Astrocyte of the spinal cord (primary cell): ENCODE data around the gene DNAAF9.

Experiments used
- DNase-seq: peaks from one replicate; pipeline ENCODE4 v3.0.0; 2011; ENCODE audit warnings: low read depth, low spot score
- H3K4me3 ChIP-seq: 2 replicates; pipeline ENCODE4 v1.5.1; 2011; ENCODE audit warnings: low read depth, mild to moderate bottlenecking, low read length, moderate library complexity
- in situ Hi-C: cut with HindIII; loops from 2 replicates; pipeline ENCODE4 v1.10.0; 2017; ENCODE audit warnings: low sequenced_read_pairs
- TF ChIP-seq, protein P1 (sequence below): IDR thresholded peaks from 2 replicates; pipeline ENCODE4 v1.5.1; 2012; ENCODE audit warnings: low read depth, mild to moderate bottlenecking, low read length, inconsistent platforms

Gene DNAAF9

GRCh38 chr20:3446779-3447178, 39.3 kb upstream of the DNAAF9 start:
- H3K4me3 ChIP-seq = no peak overlapping the region
- TF ChIP-seq, protein P1, sequence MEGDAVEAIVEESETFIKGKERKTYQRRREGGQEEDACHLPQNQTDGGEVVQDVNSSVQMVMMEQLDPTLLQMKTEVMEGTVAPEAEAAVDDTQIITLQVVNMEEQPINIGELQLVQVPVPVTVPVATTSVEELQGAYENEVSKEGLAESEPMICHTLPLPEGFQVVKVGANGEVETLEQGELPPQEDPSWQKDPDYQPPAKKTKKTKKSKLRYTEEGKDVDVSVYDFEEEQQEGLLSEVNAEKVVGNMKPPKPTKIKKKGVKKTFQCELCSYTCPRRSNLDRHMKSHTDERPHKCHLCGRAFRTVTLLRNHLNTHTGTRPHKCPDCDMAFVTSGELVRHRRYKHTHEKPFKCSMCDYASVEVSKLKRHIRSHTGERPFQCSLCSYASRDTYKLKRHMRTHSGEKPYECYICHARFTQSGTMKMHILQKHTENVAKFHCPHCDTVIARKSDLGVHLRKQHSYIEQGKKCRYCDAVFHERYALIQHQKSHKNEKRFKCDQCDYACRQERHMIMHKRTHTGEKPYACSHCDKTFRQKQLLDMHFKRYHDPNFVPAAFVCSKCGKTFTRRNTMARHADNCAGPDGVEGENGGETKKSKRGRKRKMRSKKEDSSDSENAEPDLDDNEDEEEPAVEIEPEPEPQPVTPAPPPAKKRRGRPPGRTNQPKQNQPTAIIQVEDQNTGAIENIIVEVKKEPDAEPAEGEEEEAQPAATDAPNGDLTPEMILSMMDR = no peak
- in situ Hi-C loops = no loop called here
- DNase-seq = no peak

DNA sequence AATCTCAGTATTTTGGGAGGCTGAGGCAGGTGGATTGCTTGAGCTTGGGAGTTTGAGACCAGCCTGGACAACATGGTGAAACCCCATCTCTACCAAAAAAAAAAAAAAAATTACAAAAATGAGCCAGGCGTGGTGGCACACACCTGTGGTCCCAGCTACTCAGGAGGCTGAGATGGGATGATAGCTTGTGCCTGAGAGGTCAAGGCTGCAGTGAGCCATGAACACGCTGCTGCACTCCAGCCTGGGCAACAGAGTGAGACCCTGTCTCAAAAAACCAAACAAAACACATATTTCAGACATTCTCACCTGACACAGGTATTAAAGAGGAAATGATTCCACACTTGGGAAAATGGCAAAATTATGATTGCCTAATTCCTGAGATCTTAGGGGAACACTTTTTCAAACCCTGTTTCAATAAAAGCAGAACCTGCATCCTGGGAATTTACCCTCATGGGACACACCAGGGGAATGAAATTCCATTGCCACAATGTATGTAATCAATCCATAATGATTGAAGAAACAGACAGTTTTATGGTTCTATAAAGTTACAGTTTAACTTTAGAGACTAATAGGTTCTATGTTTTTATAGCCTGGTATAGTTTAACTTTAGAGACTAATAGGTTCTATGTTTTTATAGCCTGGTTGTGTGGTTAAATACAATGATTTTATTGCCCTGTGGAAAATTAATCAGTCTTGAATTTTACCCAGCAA, 29.6 kb upstream of the DNAAF9 start:
- TF ChIP-seq, protein P1 = no peak
- H3K4me3 ChIP-seq = no peak overlapping the region
- in situ Hi-C loops = no loop called here
- no peak for DNase-seq

DNA sequence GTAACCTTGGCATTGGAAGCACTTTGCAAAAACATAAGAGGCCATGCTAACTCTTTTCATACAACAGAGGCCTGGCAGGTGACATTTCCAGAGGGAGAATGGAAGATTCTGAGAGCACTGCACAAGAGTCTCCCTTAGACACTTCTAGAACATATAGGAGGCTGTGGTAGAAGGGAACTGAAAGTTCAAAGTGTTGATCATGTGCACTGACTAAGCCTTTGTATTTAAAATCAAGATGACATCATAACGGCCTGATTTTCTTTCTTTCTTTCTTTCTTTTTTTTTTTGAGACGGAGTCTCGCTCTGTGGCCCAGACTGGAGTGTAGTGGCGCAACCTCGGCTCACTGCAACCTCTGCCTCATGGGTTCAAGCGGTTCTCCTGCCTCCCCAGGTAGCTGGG, 26.8 kb upstream of the DNAAF9 start:
- in situ Hi-C loops = no loop called here
- TF ChIP-seq, protein P1 = no peak
- DNase-seq = no peak

GRCh38 chr20:3433744-3434143, 26.3 kb upstream of the DNAAF9 start:
- no peak overlapping the region for H3K4me3 ChIP-seq
- no peak for DNase-seq
- in situ Hi-C loops = no loop called here
- TF ChIP-seq, protein P1 = no peak

More for the DNA sequence above, 26.8 kb upstream of the DNAAF9 start:
- no peak overlapping the region for H3K4me3 ChIP-seq

- H3K4me3 ChIP-seq = no peak overlapping the region
- TF ChIP-seq, protein P1 = no peak
- in situ Hi-C loops = no loop called here
- DNase-seq = no peak
These were observed 25.4 kb upstream of the DNAAF9 start for GRCh38 chr20:3432844-3433243.

GRCh38 chr20:3431109-3431508, 23.6 kb upstream of the DNAAF9 start:
- TF ChIP-seq, protein P1 = no peak
- DNase-seq = peak; percentile 65
- no peak overlapping the region for H3K4me3 ChIP-seq
- in situ Hi-C loops = no loop called here
